GM19438 (cell line): ENCODE data around the gene LIPC.

Experiments used
- ATAC-seq: cut with Tn5 transposase; IDR thresholded peaks from one replicate; pipeline ENCODE4 v1.9.1; 2021; ENCODE audit warnings: low read depth; ENCODE audit not compliant: unreplicated experiment

Gene LIPC

DNA sequence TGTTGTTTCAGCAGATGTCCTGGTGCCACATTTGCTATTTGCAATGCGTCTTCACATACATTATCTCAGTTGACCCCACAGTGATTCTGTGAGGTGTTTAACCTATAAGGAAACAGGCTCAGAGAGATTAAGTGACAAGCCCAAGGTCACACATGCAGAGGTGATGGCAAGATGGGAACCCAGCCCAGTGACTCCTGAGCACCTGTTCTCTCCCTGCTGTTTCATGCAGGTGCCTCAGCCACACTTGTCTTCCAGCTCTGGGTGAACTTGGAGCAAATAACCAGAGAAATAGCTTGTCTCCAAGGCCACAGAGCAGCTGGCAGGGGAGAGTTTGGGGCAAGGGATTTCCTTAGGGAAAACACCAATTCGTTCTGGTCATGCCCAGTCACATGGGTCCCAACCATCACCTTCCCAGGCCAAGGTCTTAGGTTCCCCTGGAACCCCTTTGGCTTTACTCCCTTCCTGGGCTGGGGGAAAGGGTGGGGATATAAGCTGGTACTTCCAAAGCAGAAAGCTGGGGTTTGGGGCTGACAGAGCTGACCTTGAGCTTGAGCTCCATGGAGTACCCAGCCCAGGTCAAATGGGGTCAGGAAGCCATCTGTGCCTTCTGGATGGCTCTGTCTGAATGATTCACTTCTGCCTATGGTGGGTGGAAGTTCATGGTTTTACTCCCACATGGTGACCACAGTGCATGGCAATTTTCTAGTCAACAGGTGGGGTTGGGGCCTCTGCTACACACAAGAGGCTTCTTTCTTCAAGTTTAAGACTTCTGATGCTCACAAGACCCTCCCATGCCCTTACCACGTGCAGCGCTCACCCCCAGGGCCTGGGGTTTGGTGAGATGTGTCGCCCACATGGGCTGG lies 22.4 kb downstream of the LIPC start:
- ATAC-seq = no peak

DNA sequence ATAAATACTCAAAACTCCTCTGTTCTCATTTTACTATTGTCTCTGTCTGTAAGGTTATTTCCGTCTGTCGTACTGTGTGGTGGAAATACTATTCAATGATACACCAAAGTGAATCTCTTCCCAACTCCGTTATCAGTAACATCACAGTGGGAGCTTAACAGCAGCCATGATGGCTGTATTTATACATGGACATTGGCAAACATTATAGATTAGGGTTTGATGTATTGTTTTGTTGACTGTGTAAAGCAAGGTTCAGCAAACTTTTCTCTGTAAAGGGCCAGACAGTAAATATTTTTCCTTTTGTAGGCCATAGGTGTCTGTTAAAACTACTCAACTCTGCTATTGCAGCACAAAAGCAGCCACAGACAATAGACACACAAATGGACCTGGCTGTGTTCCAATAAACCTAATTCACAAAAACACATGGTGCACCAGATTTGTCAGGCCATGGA lies 23.2 kb downstream of the LIPC start:
- no peak for ATAC-seq

DNA sequence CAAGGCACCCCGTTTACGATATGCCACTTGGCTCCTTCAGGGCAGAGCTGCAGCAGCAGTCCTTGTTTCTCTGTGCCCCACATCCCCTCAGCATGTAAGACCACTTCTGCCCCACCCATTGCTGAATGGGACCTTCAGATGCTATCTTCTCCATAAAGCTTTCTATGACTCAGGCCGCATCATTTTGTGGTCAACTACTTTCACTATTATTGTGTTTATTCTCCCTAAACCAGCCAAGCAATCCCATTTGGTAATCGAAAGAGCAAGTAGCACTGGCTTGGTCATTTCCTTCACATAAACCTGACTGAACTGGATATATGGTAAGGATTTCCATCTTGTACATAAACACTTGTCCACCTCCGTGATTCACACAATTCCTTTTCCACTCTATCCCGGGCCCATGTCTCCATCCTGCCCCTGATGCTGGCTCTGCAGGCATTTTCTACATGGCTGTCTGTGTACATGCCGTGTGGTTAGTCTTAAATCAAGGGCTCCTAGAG lies 25.7 kb downstream of the LIPC start:
- peak; percentile 64 for ATAC-seq

DNA sequence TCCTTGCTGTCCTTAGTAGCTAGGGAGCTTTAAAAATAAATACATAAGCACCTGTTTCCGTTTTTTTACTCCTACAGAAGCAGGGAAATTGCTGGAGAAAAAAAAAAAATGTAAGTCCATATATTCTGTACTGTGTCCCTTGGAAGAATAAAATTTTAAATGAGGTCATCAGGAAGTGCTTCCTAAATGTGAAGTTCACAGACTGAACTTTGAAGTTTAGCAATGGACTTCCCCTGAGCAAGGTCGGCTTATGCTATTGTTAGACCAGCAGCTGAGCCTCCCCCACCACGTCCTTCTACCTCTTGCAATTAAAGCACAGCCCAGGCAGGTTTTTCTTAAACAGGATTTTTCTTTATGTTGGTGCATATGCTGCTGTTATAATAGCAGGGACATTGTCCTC lies 26.3 kb downstream of the LIPC start:
- no peak for ATAC-seq

DNA sequence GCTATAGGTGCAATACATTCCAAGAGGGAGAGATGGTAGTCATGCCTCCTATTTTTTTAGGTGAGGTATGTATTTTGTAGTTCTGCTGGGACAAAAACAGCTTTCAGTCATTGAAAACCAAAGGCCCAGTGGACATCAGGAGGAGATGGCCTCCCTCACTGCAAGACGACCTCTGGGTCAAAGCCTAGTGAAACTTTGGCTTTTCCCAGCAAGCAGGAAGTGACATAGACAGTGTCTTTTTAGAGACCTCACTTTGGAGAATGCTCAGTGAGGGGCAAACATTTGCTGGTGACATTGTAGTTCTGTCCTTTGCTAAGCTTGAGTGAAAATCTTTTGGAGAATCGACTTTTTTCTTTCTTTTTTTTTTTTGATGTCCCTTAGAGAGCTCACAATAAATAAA lies 27.3 kb downstream of the LIPC start:
- ATAC-seq = no peak

DNA sequence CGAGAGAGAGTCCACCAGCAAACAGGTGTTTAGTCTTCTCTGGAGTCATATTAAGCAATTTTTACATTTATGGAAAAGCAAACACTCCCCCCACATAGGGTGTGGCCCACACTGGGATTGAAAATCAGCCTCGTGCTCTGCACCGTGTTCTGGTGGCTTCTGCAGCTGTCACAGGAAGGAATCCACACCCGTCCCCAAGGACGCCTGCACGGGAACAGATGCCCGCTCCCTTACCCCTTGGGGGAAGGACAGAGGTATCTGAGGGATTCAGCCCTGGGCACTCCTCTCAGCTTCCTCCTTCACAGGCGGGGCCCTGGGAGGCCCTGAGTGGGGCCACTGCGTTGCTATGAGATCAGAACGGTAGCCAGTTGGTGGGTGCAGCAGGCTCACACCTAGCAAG lies 27.8 kb downstream of the LIPC start:
- no peak for ATAC-seq

DNA sequence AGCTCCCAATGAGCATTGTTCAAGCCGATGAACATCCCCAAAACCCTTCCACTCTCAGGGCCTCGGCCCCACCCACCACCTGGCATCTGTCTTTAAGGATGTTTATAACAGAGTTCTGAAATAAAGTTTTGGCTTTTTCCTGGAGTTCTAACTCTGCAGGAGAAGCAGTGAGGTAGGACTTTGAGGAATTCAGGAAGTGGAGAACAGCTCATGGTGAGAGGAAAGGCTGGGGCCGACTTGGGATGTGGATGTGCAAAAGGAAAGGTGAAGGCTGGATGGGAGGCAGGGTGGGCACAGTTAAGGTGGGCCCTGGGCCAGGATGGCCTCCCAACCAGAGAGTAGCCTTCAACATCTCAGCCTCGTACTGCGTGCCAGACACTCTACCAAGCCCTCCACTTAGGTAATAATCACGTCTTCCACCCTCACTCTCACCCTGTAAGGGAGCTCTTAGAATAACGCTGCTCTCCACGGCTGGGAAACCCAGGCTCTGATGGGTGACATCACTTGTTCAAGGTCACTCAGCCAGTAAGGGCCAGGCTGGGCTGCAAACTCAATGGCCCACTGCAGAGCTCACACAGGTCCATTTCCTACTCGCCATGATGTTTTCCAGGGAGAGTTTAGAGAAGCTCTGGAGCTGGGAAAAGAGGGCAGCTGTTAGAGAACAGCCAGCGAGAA lies 28.5 kb downstream of the LIPC start:
- ATAC-seq = no peak

DNA sequence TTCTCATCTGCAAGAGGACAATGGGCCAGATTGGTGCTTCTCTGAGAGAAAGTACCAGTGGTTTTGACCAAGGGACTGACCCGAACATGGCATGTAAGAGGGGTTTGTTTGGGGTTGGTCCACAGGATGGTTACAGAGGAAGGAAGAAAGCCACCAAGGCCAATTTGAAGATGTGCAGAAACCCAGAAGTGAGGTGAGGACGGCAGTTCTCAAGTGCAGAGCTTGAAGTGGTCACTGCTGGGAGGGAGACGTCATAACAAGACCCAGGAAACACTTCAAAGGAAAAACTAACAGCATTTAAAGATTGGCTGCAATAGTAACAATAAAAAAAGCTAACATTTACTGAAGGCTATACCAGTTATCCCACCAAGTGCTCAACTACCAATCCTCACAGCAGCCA lies 29.1 kb downstream of the LIPC start:
- no peak for ATAC-seq

DNA sequence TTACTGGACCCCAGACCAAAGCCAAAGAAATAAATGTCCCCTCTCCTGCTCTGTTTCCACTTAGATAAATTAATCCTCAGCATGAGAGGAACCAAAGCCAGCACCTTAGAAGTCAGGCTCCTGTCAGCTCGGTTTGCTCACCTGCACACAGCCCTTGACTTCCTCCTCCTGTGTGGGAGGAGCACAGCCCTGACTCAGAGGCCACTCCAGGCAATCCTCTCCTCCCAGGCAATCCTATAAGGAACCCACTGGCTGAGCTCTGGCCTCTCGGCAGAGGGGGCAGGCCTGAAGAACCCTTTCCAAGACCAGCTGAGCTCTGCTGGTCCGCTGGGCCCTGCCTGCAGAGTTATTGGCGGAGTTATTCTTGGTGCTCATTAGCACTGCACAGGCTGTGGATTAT lies 30.8 kb downstream of the LIPC start:
- ATAC-seq = no peak

DNA sequence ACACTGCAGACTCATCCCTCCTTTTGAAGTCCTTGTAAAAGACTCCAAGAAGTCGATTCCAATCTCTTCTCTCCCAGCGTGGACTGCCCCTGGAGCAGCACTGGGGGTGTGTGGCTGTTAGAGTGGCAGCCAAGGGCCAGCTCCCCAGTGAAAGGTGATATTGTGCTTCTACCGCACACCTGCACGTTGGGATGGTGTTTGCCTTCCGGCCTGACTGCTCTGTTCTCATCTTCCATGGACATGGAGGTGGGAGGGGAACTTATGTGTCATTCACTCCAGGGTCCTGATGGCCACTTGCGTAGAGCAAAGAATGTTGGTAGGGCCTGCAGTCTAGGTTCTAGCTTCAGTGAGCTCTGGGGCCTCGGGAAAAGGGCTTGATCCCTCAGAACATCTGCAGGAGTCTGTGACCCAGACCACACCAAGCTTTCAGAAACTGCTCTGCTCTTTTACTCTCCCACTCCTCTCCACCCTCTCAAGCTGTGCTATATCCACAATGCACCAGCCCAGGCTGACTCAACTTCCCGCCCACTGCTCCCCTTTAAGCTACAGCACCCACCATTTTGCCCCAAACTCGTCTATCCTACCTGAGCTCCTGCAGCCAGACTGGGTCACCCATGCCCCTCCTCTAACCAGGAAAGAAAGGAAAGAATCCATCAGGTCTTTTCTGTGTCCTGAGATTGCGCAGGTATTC lies 31.3 kb downstream of the LIPC start:
- ATAC-seq = no peak

DNA sequence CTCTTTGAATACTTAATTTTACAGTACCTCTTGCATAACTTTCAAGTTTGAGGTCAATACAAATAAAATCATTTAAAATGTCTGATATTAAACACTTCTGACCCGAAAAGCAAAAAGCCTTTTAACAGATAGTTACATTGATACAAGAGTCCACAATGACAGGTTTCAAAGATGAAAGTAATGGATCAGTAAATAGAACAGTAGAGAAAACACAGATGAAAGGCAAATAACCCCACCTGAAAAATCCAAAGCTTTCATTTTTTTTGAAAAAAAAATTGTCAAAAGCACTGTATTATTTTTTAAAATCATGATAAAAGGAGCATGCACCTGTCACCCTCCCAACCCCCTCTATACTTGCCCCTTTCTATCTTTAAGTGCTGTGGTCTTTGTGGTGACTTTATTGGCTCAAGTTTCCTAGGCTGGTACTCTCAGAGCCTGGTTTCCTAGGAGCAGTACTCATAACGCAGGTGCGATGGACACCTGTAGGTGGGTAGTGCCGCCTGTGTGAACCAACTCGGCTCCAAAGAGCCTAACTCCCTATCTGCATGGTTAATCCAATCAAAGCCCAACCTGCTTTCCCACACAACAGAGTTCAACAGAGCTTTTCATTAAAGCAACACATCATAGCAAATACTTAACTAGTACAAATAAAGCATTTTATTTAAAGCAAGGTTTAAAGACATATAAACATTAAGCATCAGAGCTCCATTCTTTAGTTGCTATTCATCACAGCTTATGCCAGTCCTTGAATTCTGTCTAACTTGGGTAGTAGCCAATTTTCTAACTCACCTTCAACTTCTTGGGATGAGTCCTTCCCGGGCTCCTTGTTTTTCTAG lies 32.2 kb downstream of the LIPC start:
- no peak for ATAC-seq

DNA sequence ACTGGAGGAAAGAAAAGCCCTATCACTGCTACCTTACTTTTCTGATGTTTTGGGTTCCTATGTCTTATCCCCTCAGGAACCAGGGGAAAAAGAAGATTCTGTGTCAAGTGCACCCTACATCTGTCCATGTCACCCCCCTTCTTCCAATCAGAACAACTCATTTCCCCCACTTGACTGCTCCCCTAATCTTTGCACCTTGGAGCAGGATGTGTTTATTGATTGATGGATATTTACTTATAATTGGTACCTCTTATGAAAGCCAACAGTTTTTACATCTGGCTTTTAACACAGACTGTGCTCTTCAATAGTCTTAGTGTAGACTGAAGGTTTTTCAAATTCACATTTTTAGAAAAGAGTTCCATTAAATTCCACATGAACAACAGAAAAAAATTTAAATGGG lies 33.3 kb downstream of the LIPC start:
- ATAC-seq = no peak

DNA sequence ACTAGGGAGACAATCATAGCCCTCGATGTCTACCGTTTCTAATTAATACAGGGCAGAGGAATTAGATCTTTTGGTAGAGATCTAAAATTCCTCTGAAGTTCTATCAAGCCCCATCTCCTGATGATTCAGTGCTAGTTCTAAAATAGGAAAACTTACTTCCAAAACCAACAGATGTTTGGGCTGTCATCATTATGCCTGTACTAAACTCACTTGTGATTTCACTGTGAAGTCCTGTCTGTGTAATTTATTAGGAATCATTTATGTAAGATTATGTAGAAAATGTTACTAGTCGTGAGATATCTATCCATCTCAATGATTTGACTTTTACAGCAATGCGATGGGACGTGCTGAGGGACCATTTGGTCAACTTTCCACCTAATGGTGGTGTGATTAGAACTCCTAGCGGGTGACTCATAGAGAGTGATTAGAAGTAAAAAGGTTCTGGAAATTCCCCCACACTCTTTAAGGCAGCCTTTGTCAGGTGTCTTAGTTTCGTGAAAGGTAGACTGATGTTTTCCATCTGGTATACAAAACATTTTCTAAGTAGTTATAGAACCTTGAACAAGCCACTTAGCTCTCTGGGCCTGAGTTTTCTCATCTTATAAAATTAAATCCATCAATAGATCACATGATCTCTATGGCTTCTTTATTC lies 34.2 kb downstream of the LIPC start:
- ATAC-seq = no peak

DNA sequence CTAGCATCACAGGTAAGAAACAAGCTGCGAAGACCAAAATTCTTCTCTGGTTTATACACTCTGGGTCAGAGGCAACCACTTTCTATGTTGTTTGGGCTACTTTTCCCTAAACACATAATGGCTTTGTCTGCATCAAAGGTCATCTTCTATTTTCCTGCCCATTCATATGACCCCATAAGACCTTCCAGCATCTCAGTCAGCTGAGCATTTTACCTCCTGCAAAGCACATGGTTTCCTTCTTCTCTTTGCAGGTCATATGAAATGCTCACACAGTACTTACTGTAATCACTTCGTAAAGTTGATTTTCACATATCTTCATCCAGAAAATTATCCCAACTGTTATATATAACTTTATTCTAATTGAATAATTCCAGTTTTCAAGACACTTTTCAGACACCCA lies 34.8 kb downstream of the LIPC start:
- ATAC-seq = no peak

DNA sequence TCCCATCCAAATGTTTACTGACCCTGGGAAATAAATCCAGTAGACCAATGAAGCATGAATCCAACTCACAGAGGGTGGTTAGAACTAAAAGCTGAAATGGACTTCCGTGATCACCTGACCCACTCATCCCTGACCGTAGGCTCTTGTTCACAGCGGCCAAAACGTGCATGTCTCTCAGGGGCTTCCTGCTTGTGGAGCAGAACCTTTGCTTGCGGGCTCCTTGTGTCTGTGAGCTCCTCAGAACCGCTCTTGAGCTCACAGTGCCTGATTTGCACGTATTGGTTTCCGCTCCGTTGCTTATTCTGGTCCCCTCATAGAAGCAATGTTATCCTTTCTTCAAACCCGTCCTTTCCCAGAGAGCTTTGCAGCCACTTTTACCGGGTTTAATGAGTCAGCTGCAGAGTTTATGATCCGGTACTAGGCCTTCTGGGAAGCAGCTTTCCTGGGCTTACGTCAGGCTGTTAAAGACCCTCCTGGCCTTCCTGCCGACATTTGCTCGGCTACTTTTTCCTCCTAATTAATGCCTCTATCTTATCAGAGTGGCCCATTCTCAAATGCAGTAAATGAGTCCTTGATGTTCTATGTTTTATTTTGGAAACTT lies 35.4 kb downstream of the LIPC start:
- ATAC-seq = no peak

DNA sequence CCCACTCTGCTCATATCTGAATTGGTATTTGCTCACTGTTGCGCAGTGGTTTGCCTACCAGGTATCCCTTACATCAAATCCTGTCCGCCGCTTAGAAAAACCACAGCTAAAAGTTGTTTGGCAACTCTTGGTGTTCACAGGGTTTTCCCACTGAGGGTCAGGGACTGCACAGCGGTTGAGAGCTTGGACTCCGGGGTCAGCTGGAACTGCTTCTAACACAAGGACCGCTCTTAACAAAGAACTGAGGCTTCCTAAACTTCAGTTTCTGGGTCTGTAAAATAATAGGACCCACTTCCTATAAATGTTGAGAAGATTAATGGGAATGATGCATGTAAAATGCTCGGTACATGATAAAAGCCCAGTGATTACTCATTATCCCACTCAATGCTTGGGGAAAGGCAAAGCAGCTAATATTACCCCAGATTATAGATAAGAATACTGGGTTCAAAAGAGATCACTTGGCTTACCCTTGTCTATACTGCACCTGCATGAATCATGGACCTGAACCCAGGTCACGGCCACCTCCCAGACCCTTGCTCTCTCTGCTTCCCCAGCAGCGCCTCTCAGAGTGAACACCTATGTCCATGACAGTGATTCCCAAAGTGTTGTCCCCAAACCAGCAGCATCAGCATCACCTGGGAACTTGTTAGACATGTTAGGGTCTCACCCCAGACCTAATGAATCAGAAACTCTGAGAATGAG lies 36.1 kb downstream of the LIPC start:
- no peak for ATAC-seq

DNA sequence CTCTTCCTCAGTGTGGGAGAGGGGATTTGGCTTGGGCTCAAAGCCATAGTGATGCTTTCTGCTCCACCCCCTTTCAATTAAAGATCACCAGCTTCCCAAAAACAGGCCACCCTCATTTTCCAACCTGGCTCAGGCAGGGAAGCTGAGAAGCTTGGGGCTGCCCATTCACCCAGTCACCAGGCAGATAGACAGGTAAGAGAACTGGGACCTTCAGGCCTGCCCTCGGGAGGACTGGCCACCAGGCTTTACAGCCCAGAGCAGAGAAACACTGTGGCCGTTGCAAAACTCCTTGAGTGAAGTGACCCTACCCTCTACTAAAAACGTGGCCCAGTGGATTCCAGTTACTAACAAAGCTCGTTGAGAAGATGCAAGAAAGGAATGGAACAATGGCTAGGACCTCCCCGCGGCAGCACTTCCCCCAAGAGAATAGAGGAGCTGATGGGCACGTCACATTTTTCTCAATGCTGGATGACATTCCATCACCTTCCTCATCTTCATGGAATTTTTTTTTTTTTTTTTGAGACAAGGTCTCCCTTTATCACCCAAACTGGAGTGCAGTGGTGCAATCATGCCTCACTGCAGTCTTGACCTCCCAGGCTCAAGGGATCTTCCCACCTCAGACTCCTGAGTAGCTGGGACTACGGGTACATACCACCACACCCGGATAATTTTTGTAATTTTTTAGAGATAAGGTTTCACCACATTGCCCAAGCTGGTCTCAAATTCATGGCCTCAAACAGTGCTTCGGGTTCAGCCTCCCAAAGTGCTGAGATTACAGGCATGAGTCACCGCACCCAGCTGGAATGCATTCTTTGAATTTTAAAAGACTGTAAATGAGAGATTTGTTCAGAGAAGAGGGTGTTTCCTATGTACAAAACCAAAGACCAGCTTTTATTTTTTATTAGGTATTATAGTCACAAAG lies 37.9 kb downstream of the LIPC start:
- ATAC-seq = no peak

DNA sequence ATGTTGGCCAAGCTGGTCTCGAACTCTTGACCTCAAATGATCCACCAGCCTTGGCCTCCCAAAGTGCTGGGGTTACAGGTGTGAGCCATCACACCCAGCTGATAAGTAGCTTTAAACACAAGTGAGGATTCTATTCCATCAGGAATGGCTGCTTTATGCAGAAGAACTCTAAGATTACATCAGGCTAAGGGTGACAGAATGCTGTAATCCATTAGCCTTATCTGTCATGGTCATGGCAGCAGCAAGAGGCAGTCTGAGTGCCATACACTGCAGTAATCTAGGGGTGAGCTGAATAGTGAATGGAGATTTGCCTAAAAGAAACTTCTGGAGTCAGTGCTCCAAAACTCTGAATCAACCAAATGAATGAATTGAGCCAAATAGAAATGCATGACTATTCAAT lies 39.6 kb downstream of the LIPC start:
- ATAC-seq = no peak
